ENCODE data around the gene UBE2N.
A peak's percentile ranks its signal among the peaks of the same experiment; 100 is the strongest.

Gene UBE2N

DNA sequence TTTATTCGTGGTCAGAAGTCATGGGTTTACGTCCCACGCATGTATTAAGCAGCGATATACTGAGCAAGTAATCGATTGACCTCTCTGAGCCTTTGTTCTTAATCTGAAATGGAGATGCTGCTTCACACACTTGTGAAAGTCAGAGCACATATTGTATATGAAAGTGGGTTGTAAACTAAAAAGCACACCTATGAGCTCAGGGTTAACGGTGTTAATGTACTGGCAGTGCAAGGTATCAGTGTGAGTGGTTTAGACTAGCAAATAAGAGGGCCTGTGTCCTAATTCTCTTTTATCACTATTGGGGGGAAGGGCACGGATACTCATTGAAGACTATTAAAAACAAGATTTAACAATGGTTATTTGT, 26.2 kb upstream of the UBE2N start:
- TF ChIP-seq CTCF (IDR thresholded peaks at IDR 0.05; ENCODE audit: insufficient read depth, low read depth, low read length, missing control alignments), result no peak
- DNase-seq (ENCODE audit: low read depth), result no peak

DNA sequence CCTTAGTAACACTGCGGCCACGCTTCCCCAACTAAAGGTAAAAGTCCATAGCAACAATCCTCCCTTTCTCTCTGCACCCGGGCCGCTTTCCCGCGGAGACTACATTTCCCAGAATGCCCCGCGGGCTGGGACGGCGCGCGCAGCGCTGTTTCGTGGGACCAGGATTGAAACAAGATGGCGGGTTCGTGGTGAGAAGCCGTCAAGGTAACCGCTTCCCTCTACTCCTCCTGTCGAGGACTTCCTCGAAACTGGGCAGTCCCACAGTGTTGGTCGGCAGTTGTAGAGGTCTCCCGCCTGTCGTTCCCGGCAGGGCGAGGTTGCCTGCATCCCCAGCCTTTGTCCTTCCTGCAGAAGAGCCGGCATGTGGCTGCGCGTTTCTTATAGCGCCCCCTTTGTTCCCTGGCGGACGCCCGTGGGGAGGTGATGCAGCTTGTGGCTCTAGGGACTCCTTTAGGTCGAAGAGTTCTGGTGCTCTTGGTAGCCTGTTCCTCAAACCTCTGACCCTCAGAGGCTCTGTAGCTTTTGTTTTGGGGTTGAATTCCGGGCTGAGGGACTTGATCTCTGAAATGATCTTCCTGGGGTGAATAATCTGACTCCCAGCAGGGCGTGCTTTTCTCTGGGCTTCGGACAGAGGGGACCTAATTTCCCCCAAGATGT, 25.7 kb upstream of the UBE2N start, which contains the start of gene MRPL42:
MRPL42 (plus strand) TSS at position 164 of the 657 bp plus-strand sequence. CDS start 1,772 bp downstream, outside the sequence.
- peak; percentile 88 for DNase-seq (ENCODE audit: low read depth)
- TF ChIP-seq CTCF (IDR thresholded peaks at IDR 0.05; ENCODE audit: insufficient read depth, low read depth, low read length, missing control alignments), result peak; percentile 78
- H3K4me3 ChIP-seq (ENCODE audit: low read length), result peak within 1 kb of the TSS; percentile 95

More for the DNA sequence above, 26.2 kb upstream of the UBE2N start:
- H3K4me3 ChIP-seq (ENCODE audit: low read length), result peak overlapping the region; percentile 95

GRCh38 chr12:93466625-93467350, 25.0 kb upstream of the UBE2N start:
- DNase-seq (ENCODE audit: low read depth), result no peak
- H3K4me3 ChIP-seq (ENCODE audit: low read length), result peak overlapping the region; percentile 95
- TF ChIP-seq CTCF (IDR thresholded peaks at IDR 0.05; ENCODE audit: insufficient read depth, low read depth, low read length, missing control alignments), result no peak

GRCh38 chr12:93465841-93466240, 24.1 kb upstream of the UBE2N start:
- TF ChIP-seq CTCF (IDR thresholded peaks at IDR 0.05; ENCODE audit: insufficient read depth, low read depth, low read length, missing control alignments), result no peak
- no peak for DNase-seq (ENCODE audit: low read depth)
- H3K4me3 ChIP-seq (ENCODE audit: low read length), result no peak overlapping the region

DNA sequence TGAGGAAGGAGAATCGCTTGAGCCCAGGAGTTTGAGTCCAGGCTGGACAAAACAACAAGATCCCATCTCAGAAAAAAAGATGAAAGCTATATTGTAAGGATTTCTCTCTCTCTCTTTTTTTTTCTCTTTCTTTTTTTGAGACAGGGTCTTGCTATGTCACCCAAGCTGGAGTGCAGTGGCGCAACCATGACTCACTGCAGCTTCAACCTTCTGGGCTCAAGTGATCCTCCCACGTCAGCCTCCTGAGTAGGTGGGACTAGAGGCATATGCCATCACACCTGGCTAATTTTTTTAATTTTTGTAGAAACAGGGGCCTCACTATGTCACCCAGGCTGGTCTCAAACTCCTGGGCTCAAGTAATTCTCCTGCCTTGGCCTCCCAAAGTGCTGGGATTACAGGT, 19.8 kb upstream of the UBE2N start:
- peak; percentile 65 for DNase-seq (ENCODE audit: low read depth)
- no peak overlapping the region for H3K4me3 ChIP-seq (ENCODE audit: low read length)
- TF ChIP-seq CTCF (IDR thresholded peaks at IDR 0.05; ENCODE audit: insufficient read depth, low read depth, low read length, missing control alignments), result no peak

DNA sequence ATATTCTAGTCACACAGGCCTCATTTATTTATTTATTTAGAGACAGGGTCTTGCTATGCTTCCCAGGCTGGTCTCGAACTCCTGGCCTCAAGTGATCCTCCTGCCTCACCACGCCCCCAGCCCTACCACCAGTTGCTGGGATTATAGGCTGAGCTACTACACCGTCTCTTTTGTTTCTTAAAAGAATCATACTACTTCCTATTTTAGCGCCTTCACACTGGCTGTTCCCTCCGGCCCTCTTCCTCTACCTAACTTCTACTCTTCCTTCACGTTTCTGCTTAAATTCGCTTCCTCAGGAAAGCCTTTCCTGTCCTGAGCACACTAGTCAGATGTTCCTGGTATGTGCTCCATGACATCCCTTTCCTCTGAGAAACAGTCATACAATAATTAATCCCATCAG, 19.2 kb upstream of the UBE2N start:
- no peak overlapping the region for H3K4me3 ChIP-seq (ENCODE audit: low read length)
- no peak for DNase-seq (ENCODE audit: low read depth)
- no peak for TF ChIP-seq CTCF (IDR thresholded peaks at IDR 0.05; ENCODE audit: insufficient read depth, low read depth, low read length, missing control alignments)

Data from epithelial cell of esophagus (primary cell).